ENCODE measurements around the gene DEDD. TPM values are rescaled to one million over a fixed set of nuclear protein-coding genes. Genes with fewer than 3 reads are reported as not detected.

Gene DEDD
- total and polyA plus RNA-seq, 10 of the 15 experiments (the other 5 are each of a cell fraction or from before 2014, with no cell fraction given): 13.6 to 33.9 (median 30.3) TPM

DNA sequence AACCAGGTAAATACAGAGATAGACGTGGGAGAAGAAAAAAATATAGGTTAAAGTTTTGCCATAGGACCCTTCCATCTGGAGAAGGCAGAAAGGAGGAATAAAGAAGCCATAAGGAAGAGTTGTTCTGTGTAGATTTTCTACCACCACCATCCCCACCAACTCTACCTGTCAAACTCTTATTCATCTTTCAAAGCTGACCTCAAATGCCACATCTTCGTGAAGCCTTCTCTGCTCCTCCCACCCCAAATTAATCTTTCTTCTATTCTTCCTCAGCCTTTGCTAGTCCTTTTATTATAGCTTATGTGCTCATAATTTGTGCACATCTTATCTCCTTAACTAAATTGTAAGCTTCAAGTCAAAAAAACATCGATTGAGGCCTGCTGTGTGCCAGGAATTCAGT, 41.9 kb downstream of the DEDD start (continued):
- TF ChIP-seq, protein P1, sequence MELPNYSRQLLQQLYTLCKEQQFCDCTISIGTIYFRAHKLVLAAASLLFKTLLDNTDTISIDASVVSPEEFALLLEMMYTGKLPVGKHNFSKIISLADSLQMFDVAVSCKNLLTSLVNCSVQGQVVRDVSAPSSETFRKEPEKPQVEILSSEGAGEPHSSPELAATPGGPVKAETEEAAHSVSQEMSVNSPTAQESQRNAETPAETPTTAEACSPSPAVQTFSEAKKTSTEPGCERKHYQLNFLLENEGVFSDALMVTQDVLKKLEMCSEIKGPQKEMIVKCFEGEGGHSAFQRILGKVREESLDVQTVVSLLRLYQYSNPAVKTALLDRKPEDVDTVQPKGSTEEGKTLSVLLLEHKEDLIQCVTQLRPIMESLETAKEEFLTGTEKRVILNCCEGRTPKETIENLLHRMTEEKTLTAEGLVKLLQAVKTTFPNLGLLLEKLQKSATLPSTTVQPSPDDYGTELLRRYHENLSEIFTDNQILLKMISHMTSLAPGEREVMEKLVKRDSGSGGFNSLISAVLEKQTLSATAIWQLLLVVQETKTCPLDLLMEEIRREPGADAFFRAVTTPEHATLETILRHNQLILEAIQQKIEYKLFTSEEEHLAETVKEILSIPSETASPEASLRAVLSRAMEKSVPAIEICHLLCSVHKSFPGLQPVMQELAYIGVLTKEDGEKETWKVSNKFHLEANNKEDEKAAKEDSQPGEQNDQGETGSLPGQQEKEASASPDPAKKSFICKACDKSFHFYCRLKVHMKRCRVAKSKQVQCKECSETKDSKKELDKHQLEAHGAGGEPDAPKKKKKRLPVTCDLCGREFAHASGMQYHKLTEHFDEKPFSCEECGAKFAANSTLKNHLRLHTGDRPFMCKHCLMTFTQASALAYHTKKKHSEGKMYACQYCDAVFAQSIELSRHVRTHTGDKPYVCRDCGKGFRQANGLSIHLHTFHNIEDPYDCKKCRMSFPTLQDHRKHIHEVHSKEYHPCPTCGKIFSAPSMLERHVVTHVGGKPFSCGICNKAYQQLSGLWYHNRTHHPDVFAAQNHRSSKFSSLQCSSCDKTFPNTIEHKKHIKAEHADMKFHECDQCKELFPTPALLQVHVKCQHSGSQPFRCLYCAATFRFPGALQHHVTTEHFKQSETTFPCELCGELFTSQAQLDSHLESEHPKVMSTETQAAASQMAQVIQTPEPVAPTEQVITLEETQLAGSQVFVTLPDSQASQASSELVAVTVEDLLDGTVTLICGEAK (IDR thresholded peaks at IDR 0.05; ENCODE audit: borderline replicate concordance): no peak
- TF ChIP-seq RCOR1 (conservative IDR thresholded peaks at IDR 0.05; ENCODE audit: low read depth, low read length) (no peak), TCF3 (IDR thresholded peaks at IDR 0.05; ENCODE audit: borderline replicate concordance, insufficient read depth, low read depth, low read length) (no peak), NRF1 (conservative IDR thresholded peaks at IDR 0.05; ENCODE audit: low read depth, low read length) (no peak), RELA (IDR thresholded peaks at IDR 0.05; ENCODE audit: borderline replicate concordance, partially characterized antibody) (no peak), MEF2B (IDR thresholded peaks at IDR 0.05; ENCODE audit: partially characterized antibody, poor library complexity, severe bottlenecking) (no peak), SUPT20H (IDR thresholded peaks at IDR 0.05; ENCODE audit: borderline replicate concordance, control insufficient read depth, low read depth, low read length) (no peak), NR2F1 (conservative IDR thresholded peaks at IDR 0.05) (no peak), ZNF207 (IDR thresholded peaks at IDR 0.05; ENCODE audit: borderline replicate concordance) (no peak)

DNA sequence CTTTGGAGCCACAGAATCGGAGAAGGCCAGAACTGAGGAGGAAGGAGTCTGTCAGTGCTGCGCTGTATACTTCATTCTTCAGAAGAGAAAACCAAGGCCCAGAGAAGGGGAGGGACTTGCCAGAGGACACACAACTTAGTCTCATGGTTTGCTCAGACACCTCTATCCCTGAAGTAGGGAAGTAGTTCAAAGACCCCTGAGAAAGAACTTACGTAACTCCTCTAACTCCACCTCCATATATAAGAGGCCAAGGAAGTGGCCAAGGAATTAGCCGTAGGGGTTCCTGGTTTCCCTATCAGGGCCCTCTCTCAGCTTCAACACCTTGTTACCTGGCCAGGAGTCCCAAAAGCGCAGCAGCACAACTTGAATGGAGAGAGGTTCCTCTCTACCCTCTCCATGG, 42.5 kb downstream of the DEDD start:
- no TSS peak for BruUV-seq (replicated peaks)
- no peak for FAIRE-seq
- SMC1A ChIA-PET (ENCODE audit: uncharacterized antibody, unreplicated experiment): no interaction called here
- Histone ChIP-seq H3K79me2 (ENCODE audit: control insufficient read depth, insufficient read depth, low read length) (no peaks in the 10 kb centered on the region), H3K9ac (ENCODE audit: control insufficient read depth, insufficient read depth, low read length) (no peak overlapping the region), H3K4me2 (ENCODE audit: control insufficient read depth, insufficient read depth) (no peak overlapping the region), H3K4me1 (ENCODE audit: control insufficient read depth, insufficient read depth, low read length) (peaks cover 9% of the 10 kb centered on the region), H2AFZ (ENCODE audit: control insufficient read depth, low read depth, low read length) (no peak overlapping the region), H3K27ac (ENCODE audit: control insufficient read depth, insufficient read depth) (no peak overlapping the region), H4K20me1 (ENCODE audit: control insufficient read depth, insufficient read depth) (no peaks in the 10 kb centered on the region), H3K4me3 (no peak overlapping the region), H3K9me3 (replicated peaks; ENCODE audit: control insufficient read depth, insufficient read depth, low read length) (no peaks in the 10 kb centered on the region), H3K27me3 (replicated peaks in 1 of 2; ENCODE audit: control insufficient read depth in 2 of 2, insufficient read depth in 2 of 2, low read length in 1 of 2) (no peaks in the 10 kb centered on the region), H3K36me3 (ENCODE audit: control insufficient read depth in 2 of 2, insufficient read depth in 2 of 2, low read length in 1 of 2) (no peaks in the 10 kb centered on the region)
- intact Hi-C loops (cut with micrococcal nuclease; ENCODE audit: unreplicated experiment) (no loop called here), in situ Hi-C loops (cut with MboI) (no loop called here)
- CTCF ChIA-PET: no interaction called here
- DNase-seq (ENCODE audit: low read depth, low spot score): no peak
- POLR2A ChIA-PET: interaction anchor here (0.6 to 0.7 kb wide), 2 partner anchors 19 to 20 kb away, joined by 3 read pairs; partner anchors contain the start of gene ARHGAP30
- WGBS (ENCODE audit: insufficient coverage, insufficient replicate concordance, low lambda C conversion rate, missing lambda C conversion rate): 81% methylated on average over 3 of the region's 5 CpGs
- ATAC-seq: no peak
- RAD21 ChIA-PET (ENCODE audit: unreplicated experiment): interaction anchor here (1.1 kb wide), 1 partner anchor 20 kb away, joined by 3 read pairs; the partner anchor contains the start of gene ARHGAP30
- no peak for TF ChIP-seq NBN (IDR thresholded peaks at IDR 0.05)
- TF ChIP-seq, protein P2, sequence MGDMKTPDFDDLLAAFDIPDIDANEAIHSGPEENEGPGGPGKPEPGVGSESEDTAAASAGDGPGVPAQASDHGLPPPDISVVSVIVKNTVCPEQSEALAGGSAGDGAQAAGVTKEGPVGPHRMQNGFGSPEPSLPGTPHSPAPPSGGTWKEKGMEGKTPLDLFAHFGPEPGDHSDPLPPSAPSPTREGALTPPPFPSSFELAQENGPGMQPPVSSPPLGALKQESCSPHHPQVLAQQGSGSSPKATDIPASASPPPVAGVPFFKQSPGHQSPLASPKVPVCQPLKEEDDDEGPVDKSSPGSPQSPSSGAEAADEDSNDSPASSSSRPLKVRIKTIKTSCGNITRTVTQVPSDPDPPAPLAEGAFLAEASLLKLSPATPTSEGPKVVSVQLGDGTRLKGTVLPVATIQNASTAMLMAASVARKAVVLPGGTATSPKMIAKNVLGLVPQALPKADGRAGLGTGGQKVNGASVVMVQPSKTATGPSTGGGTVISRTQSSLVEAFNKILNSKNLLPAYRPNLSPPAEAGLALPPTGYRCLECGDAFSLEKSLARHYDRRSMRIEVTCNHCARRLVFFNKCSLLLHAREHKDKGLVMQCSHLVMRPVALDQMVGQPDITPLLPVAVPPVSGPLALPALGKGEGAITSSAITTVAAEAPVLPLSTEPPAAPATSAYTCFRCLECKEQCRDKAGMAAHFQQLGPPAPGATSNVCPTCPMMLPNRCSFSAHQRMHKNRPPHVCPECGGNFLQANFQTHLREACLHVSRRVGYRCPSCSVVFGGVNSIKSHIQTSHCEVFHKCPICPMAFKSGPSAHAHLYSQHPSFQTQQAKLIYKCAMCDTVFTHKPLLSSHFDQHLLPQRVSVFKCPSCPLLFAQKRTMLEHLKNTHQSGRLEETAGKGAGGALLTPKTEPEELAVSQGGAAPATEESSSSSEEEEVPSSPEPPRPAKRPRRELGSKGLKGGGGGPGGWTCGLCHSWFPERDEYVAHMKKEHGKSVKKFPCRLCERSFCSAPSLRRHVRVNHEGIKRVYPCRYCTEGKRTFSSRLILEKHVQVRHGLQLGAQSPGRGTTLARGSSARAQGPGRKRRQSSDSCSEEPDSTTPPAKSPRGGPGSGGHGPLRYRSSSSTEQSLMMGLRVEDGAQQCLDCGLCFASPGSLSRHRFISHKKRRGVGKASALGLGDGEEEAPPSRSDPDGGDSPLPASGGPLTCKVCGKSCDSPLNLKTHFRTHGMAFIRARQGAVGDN (IDR thresholded peaks at IDR 0.05): no peak
- TF ChIP-seq BRCA1 (IDR thresholded peaks at IDR 0.05; ENCODE audit: low read depth, low read length): no peak
- no peak for TF ChIP-seq POU2F2 (IDR thresholded peaks at IDR 0.05; ENCODE audit: borderline replicate concordance, low read depth, low read length)
- TF ChIP-seq, protein P3, sequence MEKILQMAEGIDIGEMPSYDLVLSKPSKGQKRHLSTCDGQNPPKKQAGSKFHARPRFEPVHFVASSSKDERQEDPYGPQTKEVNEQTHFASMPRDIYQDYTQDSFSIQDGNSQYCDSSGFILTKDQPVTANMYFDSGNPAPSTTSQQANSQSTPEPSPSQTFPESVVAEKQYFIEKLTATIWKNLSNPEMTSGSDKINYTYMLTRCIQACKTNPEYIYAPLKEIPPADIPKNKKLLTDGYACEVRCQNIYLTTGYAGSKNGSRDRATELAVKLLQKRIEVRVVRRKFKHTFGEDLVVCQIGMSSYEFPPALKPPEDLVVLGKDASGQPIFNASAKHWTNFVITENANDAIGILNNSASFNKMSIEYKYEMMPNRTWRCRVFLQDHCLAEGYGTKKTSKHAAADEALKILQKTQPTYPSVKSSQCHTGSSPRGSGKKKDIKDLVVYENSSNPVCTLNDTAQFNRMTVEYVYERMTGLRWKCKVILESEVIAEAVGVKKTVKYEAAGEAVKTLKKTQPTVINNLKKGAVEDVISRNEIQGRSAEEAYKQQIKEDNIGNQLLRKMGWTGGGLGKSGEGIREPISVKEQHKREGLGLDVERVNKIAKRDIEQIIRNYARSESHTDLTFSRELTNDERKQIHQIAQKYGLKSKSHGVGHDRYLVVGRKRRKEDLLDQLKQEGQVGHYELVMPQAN (conservative IDR thresholded peaks at IDR 0.05): no peak

Measured in GM12878 (cell line).